C1 segment of cervical spinal cord (tissue), 14 donors: Measurements from ENCODE around the gene PCYT1A.
A peak's percentile ranks its signal among the peaks of the same experiment; 100 is the strongest.

Source experiments
- DNase-seq, 14 donors: peaks; one replicate each; lab custom pipeline; 2025; lab: John Stamatoyannopoulos, UW

PCYT1A gene

GRCh38 chr3:196237203-196237602 lies 50.3 kb downstream of the PCYT1A start:
- DNase-seq = no peak

- DNase-seq = no peak
These were observed 51.3 kb downstream of the PCYT1A start for GRCh38 chr3:196236223-196236622.

GRCh38 chr3:196235452-196236122 lies 51.9 kb downstream of the PCYT1A start:
- no peak for DNase-seq

- no peak for DNase-seq
These were observed 54.7 kb downstream of the PCYT1A start for GRCh38 chr3:196232882-196233251.

- DNase-seq = no peak
These were observed 55.2 kb downstream of the PCYT1A start for GRCh38 chr3:196232154-196232881.

GRCh38 chr3:196227629-196228493 lies 59.7 kb downstream of the PCYT1A start:
- no peak for DNase-seq

GRCh38 chr3:196227121-196227561 lies 60.4 kb downstream of the PCYT1A start:
- no peak for DNase-seq

GRCh38 chr3:196225763-196226364 lies 61.7 kb downstream of the PCYT1A start:
- no peak for DNase-seq

GRCh38 chr3:196225086-196225485 lies 62.4 kb downstream of the PCYT1A start:
- DNase-seq = no peak

- no peak for DNase-seq
These were observed 64.5 kb downstream of the PCYT1A start for GRCh38 chr3:196222876-196223595.

- no peak for DNase-seq
These were observed 66.5 kb downstream of the PCYT1A start for GRCh38 chr3:196220991-196221390.

GRCh38 chr3:196220587-196220986 lies 66.9 kb downstream of the PCYT1A start:
- peak in 1 of 14 donors; percentile 25 for DNase-seq

- no peak for DNase-seq
These were observed 67.6 kb downstream of the PCYT1A start for GRCh38 chr3:196219970-196220311.

GRCh38 chr3:196219194-196219969 lies 68.1 kb downstream of the PCYT1A start:
- DNase-seq = peak in 10 of 14 donors; percentile 4 to 85 (median 31)

- DNase-seq = no peak
These were observed 69.3 kb downstream of the PCYT1A start for GRCh38 chr3:196218155-196218712.

- no peak for DNase-seq
These were observed 70.0 kb downstream of the PCYT1A start for GRCh38 chr3:196217307-196218154.

GRCh38 chr3:196216681-196217211 lies 70.8 kb downstream of the PCYT1A start:
- DNase-seq = no peak

- no peak for DNase-seq
These were observed 71.4 kb downstream of the PCYT1A start, which contains the start of gene SLC51A for GRCh38 chr3:196216089-196216564. Gene SLC51A (plus strand): TSS chr3:196216534. CDS start chr3:196216713, 179 bp downstream.
